Memory B cell (primary cell): ENCODE measurements around the gene DDX3X.
"Not testable (repeated sequence)": the region's sequence is repeated elsewhere in the genome, so short reads cannot be mapped to it uniquely, and the experiment has no call there.

Experiments used
- ATAC-seq: fragments of 150-1000 bp; cut with Tn5 transposase; 2 replicates; pipeline ENCODE4 v1.10.0; 2021; ENCODE audit warnings: low read depth, mild to moderate bottlenecking, moderate library complexity
- DNase-seq, 2 donors: peaks; one replicate each; pipeline ENCODE4 v3.0.0; 2022; ENCODE audit warnings: low spot score in 2 of 2
- H3K27ac Mint-ChIP-seq: one replicate; pipeline ENCODE4 v1.8.0; 2022; ENCODE audit warnings: mild to moderate bottlenecking, moderate library complexity, mixed read lengths
- H3K27me3 Mint-ChIP-seq: one replicate; pipeline ENCODE4 v1.8.0; 2022; ENCODE audit warnings: mixed read lengths
- H3K36me3 Mint-ChIP-seq: one replicate; pipeline ENCODE4 v1.8.0; 2022; ENCODE audit warnings: mild to moderate bottlenecking, mixed read lengths
- H3K4me1 Mint-ChIP-seq: one replicate; pipeline ENCODE4 v1.8.0; 2022; ENCODE audit warnings: mixed read lengths
- H3K4me3 Mint-ChIP-seq: one replicate; pipeline ENCODE4 v1.8.0; 2022; ENCODE audit warnings: mild to moderate bottlenecking, moderate library complexity, mixed read lengths
- H3K9me3 Mint-ChIP-seq: one replicate; pipeline ENCODE4 v1.8.0; 2022; ENCODE audit warnings: mixed read lengths

DDX3X gene

DNA sequence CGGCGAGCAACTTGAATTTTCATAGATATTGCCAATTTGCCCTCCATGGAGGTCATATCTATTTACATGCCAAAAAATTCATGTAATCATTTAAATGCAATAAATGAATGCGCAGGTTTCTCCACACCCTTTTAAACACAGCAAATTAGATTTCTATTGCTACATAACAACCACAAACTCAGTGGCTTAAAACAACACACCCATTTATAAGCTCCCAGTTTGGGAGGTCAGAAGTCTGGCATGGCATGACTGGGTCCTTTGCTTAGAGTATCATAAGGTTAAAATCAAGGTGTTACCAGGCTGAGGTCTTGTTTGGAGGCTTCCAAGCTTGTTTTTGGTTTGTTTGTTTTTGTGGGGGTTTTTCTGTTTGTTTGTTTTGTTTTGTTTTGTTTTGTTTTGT is 63.3 kb downstream of the DDX3X start:
- Mint-ChIP-seq H3K4me1 (no peaks in the 10 kb centered on the region), H3K4me3 (no peak overlapping the region), H3K9me3 (no peaks in the 10 kb centered on the region), H3K36me3 (no peaks in the 10 kb centered on the region), H3K27me3 (no peaks in the 10 kb centered on the region), H3K27ac (no peak overlapping the region)
- ATAC-seq: no peak
- no peak for DNase-seq

DNA sequence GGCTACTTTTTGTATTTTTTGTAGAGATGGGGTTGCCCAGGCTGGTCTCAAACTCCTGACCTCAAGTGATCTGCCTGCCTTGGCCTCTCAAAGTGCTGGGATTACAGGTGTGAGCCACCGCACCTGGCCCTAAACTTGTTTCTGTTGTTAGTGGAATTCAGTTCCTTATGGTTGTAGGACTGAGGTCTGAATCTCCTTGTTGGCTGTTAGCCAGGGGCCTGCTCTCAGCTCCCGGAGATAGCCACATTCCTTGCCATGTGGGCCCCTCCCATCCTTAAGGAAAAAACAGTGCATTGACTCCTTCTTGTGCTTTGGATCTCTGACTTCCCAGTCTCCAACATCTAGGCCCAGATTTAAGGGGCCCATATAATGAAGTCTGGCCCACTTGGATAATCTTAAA is 63.8 kb downstream of the DDX3X start:
- Mint-ChIP-seq H3K27ac (no peak overlapping the region), H3K36me3 (no peaks in the 10 kb centered on the region), H3K4me3 (no peak overlapping the region), H3K27me3 (no peaks in the 10 kb centered on the region), H3K4me1 (no peaks in the 10 kb centered on the region), H3K9me3 (no peaks in the 10 kb centered on the region)
- DNase-seq (no peak), ATAC-seq (no peak)

DNA sequence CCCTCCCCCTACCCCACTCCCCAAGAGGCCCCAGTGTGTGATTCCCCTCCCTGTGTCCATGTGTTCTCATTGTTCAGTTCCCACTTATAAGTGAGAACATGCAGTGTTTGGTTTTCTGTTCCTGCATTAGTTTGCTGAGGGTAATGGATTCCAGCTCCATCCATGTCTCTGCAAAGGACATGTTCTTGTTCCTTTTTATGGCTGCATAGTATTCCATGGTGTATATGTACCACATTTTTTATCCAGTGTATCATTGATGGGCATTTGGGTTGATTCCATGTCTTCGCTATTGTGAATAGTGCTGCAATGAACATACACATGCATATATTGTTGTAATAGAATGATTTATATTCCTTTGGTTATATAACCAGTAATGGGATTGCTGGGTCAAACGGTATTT is 68.6 kb downstream of the DDX3X start:
- H3K27ac Mint-ChIP-seq, H3K4me1 Mint-ChIP-seq, H3K36me3 Mint-ChIP-seq, H3K9me3 Mint-ChIP-seq, H3K27me3 Mint-ChIP-seq, DNase-seq, ATAC-seq, H3K4me3 Mint-ChIP-seq: not testable (repeated sequence)

DNA sequence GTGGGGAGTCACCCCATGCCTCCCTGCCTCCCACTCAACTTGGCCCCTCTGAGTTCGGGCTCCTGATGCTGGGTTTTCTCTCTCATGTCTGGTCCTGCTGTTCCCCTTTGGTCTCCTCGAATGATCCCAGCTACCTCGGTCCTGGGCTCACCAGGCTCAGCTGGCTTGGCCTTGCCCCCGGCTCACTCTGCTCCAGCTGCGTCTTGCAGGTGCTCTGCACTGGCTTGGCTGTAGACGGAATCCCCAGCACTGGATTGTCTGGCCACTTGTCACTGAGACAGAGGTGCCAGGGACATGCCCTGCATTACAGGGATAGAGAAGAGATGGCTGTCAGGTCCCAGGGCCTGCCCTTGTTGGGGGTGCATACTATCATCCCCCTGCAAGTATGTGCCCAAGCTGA is 71.6 kb downstream of the DDX3X start:
- ATAC-seq: no peak
- H3K9me3 Mint-ChIP-seq: no peaks in the 10 kb centered on the region

DNA sequence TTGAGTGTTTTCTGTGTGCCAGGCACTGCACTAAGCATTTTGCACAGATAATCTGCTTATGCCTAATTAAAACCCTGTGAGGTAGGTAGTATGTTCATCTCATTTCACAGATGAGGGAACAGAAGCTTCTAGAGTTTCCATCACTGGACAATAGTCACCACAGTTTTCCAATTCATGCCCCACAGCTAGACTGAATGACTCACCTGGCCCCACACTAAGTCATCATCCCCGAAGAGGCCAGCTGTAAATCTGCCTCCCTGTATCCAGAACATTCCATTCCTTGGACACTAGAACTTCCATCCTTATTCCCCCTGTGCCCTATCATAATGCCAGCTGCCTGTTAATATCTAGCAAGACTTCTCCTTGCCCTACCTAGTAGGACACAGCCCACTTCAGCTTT is 72.2 kb downstream of the DDX3X start:
- DNase-seq (no peak), ATAC-seq (no peak)
- Mint-ChIP-seq H3K4me3 (no peak overlapping the region), H3K36me3 (no peaks in the 10 kb centered on the region), H3K27me3 (no peaks in the 10 kb centered on the region), H3K27ac (no peak overlapping the region), H3K9me3 (no peaks in the 10 kb centered on the region), H3K4me1 (no peaks in the 10 kb centered on the region)

More for the DNA sequence above, 71.6 kb downstream of the DDX3X start:
- Mint-ChIP-seq H3K27me3 (no peaks in the 10 kb centered on the region), H3K27ac (no peak overlapping the region), H3K4me3 (no peak overlapping the region), H3K36me3 (no peaks in the 10 kb centered on the region), H3K4me1 (no peaks in the 10 kb centered on the region)
- no peak for DNase-seq

DNA sequence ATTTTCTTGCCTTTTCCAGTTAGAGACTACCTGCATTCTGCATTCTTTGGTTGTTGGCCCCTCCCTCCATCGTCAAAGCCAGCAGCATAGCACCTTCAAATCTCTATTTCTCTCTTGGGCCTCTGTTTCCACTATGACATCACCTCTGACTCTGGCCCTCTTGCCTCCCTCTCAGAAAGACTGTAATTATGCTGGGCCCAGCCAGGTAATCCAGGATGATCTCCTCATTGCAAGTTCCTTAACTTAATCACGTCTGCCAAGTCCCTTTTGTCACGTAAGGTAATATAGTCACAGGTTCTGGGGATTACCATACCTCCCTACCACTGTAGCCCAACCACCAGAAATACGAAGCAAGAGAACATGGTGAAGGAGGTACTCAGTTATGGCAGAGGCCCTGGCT is 73.9 kb downstream of the DDX3X start:
- Mint-ChIP-seq H3K36me3 (no peaks in the 10 kb centered on the region), H3K27me3 (no peaks in the 10 kb centered on the region), H3K9me3 (no peaks in the 10 kb centered on the region), H3K27ac (no peak overlapping the region), H3K4me3 (no peak overlapping the region), H3K4me1 (no peaks in the 10 kb centered on the region)
- DNase-seq (no peak), ATAC-seq (no peak)

DNA sequence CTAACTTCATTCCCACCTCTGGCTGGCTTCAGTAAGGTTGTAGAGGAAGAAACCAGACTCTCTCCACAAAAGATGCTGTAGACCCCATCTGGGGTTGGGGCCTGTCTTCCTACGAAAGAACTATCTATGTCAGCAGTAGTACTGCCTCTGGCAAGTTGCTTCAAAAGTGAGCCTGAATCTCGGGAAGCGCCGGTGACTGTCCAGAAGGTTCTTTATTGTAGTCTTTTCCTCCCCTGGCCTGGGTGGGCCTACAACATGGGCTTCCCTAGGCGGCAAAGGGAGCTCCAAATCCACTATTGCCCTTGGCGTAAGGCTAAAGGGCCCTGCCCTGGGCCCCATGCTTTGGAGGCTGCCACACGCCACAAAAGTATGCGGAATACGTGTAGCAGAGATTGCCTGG is 74.6 kb downstream of the DDX3X start:
- Mint-ChIP-seq H3K36me3 (no peaks in the 10 kb centered on the region), H3K4me1 (no peaks in the 10 kb centered on the region), H3K4me3 (no peak overlapping the region), H3K9me3 (no peaks in the 10 kb centered on the region), H3K27me3 (no peaks in the 10 kb centered on the region), H3K27ac (no peak overlapping the region)
- DNase-seq: no peak
- ATAC-seq: no peak

DNA sequence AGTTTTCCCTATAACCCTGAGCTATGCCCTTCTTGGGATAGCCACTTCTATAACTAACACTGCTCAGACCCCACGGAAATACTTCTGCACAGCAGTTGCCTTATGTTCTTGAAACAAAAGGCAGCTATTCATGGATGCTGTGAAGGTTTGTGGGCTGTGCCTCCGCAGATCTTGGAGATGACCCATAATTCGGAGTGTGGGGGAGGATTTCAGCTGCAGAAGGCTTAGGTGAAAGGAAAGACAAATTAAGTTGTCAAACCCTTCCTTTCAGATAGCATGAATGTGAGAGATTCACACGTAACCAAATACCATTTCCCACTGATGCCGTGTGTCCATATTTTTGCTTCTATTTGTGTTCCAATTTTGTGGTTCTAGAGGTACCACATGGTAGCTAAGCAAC is 75.0 kb downstream of the DDX3X start:
- ATAC-seq: no peak
- no peak overlapping the region for H3K27ac Mint-ChIP-seq
- H3K4me1 Mint-ChIP-seq: no peaks in the 10 kb centered on the region
- H3K9me3 Mint-ChIP-seq: no peaks in the 10 kb centered on the region
- no peak for DNase-seq
- H3K27me3 Mint-ChIP-seq: no peaks in the 10 kb centered on the region
- no peak overlapping the region for H3K4me3 Mint-ChIP-seq
- no peaks in the 10 kb centered on the region for H3K36me3 Mint-ChIP-seq

DNA sequence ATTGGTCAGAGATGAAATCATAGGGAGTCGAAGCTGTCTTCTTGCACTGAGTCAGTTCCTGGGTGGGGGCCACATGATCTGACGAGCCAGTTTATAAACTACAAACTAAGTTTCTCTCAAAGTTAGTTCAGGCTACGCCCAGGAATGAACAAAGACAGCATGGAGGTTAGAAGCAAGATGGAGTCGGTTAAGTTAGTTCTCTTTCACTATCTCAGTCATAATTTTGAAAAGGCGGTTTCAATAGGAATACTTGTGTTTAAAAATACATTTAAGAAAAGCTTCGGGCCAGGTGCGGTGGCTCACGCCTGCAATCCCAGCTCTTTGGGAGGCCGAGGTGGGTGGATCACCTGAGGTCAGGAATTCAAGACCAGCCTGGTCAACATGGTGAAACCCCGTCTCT is 77.3 kb downstream of the DDX3X start:
- not testable (repeated sequence) for H3K9me3 Mint-ChIP-seq, DNase-seq, H3K27ac Mint-ChIP-seq, H3K27me3 Mint-ChIP-seq, ATAC-seq, H3K4me1 Mint-ChIP-seq, H3K36me3 Mint-ChIP-seq, H3K4me3 Mint-ChIP-seq

DNA sequence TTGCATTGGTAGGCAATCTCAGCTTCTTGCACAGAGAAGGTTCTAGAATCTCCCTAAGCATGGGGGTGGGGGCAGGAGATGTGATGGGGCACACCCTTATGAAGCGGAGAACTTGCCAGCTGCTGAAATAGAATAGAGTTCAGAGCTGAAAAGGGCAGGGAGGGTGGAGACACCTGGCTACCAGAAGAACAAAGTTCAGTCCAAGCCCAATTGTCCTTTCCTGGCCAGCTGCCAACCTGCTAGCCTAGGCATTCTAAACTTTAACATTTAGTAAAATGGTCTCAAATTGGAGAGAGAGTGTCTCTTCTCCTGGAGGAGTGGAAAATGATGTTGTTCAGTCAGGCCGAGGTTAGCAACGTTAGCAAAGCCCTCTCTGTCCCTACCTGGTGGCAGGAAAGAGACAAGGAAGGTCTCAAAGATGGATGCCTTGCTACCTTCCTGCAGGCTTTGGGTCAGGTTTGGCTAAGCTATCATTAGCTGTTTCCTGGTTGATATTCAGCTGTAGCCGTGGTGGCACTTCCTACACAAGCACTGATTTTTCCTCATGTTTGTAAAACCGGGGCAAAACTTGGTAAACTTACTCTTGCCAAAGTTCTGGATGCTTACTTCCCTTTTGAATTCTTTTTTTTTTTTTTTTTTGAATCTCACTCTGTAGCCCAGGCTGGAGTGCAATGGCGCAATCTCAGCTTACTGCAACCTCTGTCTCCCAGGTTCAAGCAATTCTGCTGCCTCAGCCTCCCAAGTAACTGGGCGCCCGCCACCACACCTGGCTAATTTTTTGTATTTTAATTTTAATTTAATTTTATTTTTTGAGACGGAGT is 78.5 kb downstream of the DDX3X start:
- no peaks in the 10 kb centered on the region for H3K27me3 Mint-ChIP-seq
- H3K27ac Mint-ChIP-seq: no peak overlapping the region
- DNase-seq: no peak

More for the DNA sequence above, 78.5 kb downstream of the DDX3X start:
- Mint-ChIP-seq H3K4me3 (no peak overlapping the region), H3K4me1 (no peaks in the 10 kb centered on the region), H3K36me3 (no peaks in the 10 kb centered on the region), H3K9me3 (no peaks in the 10 kb centered on the region)
- ATAC-seq: no peak
